Glutamatergic neuron (in vitro differentiated cells): ENCODE data around the gene TNFRSF9. TPM values are rescaled to one million over a fixed set of nuclear protein-coding genes. Genes with fewer than 3 reads are reported as not detected.
"Not testable (repeated sequence)": the region's sequence is repeated elsewhere in the genome, so short reads cannot be mapped to it uniquely, and the experiment has no call there.

Experiments used
- DNase-seq: peaks from one replicate; pipeline ENCODE4 v3.0.0; 2022
- H3K27ac Mint-ChIP-seq: one replicate; pipeline ENCODE4 v1.8.0; 2020; ENCODE audit warnings: mild to moderate bottlenecking, mixed read lengths, inconsistent platforms; ENCODE audit not compliant: unreplicated experiment
- H3K27me3 Mint-ChIP-seq: one replicate; pipeline ENCODE4 v1.8.0; 2020; ENCODE audit warnings: mild to moderate bottlenecking, moderate library complexity, mixed read lengths, inconsistent platforms; ENCODE audit not compliant: unreplicated experiment
- H3K36me3 Mint-ChIP-seq: one replicate; pipeline ENCODE4 v1.8.0; 2020; ENCODE audit warnings: mild to moderate bottlenecking, mixed read lengths, inconsistent platforms; ENCODE audit not compliant: unreplicated experiment
- H3K4me1 Mint-ChIP-seq: one replicate; pipeline ENCODE4 v1.8.0; 2020; ENCODE audit warnings: mild to moderate bottlenecking, low read depth, mixed read lengths, inconsistent platforms; ENCODE audit not compliant: unreplicated experiment
- H3K4me3 Mint-ChIP-seq: one replicate; pipeline ENCODE4 v1.8.0; 2020; ENCODE audit warnings: mild to moderate bottlenecking, mixed read lengths, inconsistent platforms; ENCODE audit not compliant: unreplicated experiment
- H3K9me3 Mint-ChIP-seq: one replicate; pipeline ENCODE4 v1.8.0; 2020; ENCODE audit warnings: mild to moderate bottlenecking, moderate library complexity, mixed read lengths, inconsistent platforms; ENCODE audit not compliant: unreplicated experiment
- total RNA-seq: library from RNA; stranded (reverse); fragmentation: NEBNext Ultra II Directional; extraction: Animal tissue kit (Norgen Biotek cat#: 25700); gene quantifications from one replicate; pipeline ENCODE4 v1.2.1, GENCODE V29; 2021; ENCODE audit not compliant: unreplicated experiment
- TF ChIP-seq, protein P1 (sequence below): fragments of 200-600 bp; sonication (generic); IDR thresholded peaks from one replicate; pipeline ENCODE4 v1.5.0; 2021; ENCODE audit not compliant: partially characterized antibody, unreplicated experiment

The TNFRSF9 gene
- total RNA-seq, 1 donor from 2014 or later, result 0.15 TPM

DNA sequence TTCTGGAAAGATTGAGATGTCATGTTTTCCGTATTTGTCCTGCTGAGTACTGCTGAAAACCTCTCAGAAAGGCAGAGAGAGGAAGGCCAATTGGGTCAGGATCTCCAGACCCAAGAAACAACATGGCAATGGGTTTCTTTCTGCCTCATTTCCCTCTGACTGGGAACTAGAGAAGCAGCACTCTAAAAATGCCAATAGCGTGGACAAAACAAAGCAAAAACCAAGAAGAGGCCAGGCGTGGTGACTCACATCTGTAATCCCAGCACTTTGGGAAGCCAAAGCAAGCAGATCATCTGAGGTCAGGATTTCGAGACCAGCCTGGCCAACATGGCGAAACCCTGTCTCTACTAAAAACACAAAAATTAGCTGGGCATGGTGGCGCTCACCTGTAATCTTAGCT lies 18.3 kb downstream of the TNFRSF9 start:
- no peak for DNase-seq
- Mint-ChIP-seq H3K4me1 (no peaks in the 10 kb centered on the region), H3K27me3 (peaks cover 1% of the 10 kb centered on the region), H3K27ac (no peak overlapping the region), H3K36me3 (no peaks in the 10 kb centered on the region), H3K9me3 (no peaks in the 10 kb centered on the region), H3K4me3 (no peak overlapping the region)
- TF ChIP-seq, protein P1, sequence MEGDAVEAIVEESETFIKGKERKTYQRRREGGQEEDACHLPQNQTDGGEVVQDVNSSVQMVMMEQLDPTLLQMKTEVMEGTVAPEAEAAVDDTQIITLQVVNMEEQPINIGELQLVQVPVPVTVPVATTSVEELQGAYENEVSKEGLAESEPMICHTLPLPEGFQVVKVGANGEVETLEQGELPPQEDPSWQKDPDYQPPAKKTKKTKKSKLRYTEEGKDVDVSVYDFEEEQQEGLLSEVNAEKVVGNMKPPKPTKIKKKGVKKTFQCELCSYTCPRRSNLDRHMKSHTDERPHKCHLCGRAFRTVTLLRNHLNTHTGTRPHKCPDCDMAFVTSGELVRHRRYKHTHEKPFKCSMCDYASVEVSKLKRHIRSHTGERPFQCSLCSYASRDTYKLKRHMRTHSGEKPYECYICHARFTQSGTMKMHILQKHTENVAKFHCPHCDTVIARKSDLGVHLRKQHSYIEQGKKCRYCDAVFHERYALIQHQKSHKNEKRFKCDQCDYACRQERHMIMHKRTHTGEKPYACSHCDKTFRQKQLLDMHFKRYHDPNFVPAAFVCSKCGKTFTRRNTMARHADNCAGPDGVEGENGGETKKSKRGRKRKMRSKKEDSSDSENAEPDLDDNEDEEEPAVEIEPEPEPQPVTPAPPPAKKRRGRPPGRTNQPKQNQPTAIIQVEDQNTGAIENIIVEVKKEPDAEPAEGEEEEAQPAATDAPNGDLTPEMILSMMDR, result no peak

DNA sequence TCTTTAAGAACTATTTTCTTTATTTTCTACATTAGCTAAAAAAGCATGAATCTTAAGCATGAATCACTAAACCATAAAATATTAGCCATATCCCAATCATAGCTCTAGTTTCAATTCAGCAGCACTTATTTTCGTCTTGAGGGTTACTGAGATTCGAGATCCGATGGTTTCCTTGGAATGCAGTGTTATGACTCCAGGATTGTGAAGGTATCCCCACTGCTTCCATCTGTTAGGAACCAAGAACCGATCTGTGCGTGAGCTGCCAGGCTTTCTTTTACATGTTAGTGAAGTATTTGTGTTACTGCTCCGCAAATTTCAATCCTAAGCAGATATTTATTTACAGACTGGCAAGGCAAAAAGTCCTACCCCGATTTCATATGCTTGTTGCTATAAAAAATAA lies 18.8 kb downstream of the TNFRSF9 start:
- Mint-ChIP-seq H3K27me3 (peaks cover 2% of the 10 kb centered on the region), H3K4me3 (no peak overlapping the region), H3K9me3 (no peaks in the 10 kb centered on the region), H3K4me1 (no peaks in the 10 kb centered on the region), H3K27ac (no peak overlapping the region), H3K36me3 (no peaks in the 10 kb centered on the region)
- TF ChIP-seq, protein P1, result no peak
- DNase-seq, result no peak

DNA sequence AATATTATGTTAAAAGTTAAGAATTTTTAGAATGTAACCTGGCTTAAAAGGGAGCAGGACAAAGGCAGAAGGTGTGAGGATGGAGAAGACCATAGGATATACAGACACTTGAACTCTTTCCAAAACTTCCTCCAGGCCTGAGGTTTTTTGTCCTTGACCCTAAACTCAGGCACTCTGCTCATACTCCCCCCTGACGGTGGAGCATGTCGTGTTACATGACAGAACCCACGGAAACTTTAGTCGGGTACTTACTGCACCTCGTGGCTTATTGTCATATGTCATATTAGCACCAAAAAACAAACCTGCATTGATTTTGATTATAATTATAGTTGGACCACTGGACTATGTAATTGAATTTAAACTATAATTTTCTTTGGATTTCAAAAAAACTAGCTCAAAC lies 20.8 kb downstream of the TNFRSF9 start:
- Mint-ChIP-seq H3K36me3 (no peaks in the 10 kb centered on the region), H3K4me3 (no peak overlapping the region), H3K9me3 (no peaks in the 10 kb centered on the region), H3K27ac (no peak overlapping the region), H3K27me3 (peaks cover 2% of the 10 kb centered on the region), H3K4me1 (no peaks in the 10 kb centered on the region)
- DNase-seq, result no peak
- TF ChIP-seq, protein P1, result no peak

DNA sequence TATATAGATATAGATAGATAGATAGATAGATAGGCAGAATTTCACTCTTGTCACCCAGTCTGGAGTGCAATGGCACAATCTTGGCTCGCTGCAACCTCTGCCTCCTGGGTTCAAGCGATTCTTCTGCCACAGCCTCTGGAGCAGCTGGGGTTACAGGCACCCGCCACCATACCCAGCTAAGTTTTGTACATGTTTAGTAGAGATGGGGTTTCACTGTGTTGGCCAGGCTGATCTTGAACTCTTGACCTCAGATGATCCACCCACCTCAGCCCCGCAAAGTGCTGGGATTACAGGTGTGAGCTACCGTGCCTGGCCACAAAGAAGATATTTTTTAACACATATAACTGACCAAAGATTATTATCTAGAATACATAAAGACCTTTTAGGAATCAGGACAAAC lies 22.7 kb downstream of the TNFRSF9 start:
- H3K9me3 Mint-ChIP-seq, H3K27me3 Mint-ChIP-seq, H3K4me1 Mint-ChIP-seq, H3K4me3 Mint-ChIP-seq, H3K27ac Mint-ChIP-seq, H3K36me3 Mint-ChIP-seq, DNase-seq: not testable (repeated sequence)

DNA sequence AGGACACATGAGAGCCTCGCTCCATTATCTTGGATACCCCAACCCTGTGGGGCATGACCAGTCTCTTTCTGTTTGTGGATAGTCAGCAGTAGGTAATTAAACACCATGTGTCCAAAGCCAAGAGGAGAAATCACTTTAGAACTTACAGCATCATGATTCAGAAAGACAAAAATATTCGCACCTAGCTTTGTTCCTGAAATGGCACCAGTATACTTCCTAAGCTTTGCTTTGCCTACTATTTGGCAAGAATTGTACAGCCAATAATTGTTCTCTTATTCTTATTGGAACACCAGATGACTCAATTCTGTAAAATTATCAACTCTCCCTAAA lies 24.2 kb downstream of the TNFRSF9 start:
- TF ChIP-seq, protein P1, result no peak
- Mint-ChIP-seq H3K27me3 (peaks cover 2% of the 10 kb centered on the region), H3K9me3 (peaks cover 1% of the 10 kb centered on the region), H3K27ac (no peak overlapping the region), H3K4me3 (no peak overlapping the region), H3K4me1 (no peaks in the 10 kb centered on the region), H3K36me3 (no peaks in the 10 kb centered on the region)
- DNase-seq, result no peak
